PC-9 (cell line): ENCODE data around the gene LPAR1. TPM values are rescaled to one million over a fixed set of nuclear protein-coding genes. Genes with fewer than 3 reads are reported as not detected.

Experiments used
- BruUV-seq: library from RNA; stranded (reverse); fragments of 400-500 nt; replicated peaks from 2 replicates; lab custom pipeline; 2021; lab: Mats Ljungman, UMichigan
- CTCF ChIA-PET: fragments of 300-600 bp; sonication (Branson Sonifier 250); formaldehyde crosslinking; loops from one replicate; lab custom pipeline; 2022; ENCODE audit warnings: antibody characterized with exemption; lab: Charles Lee
- POLR2A ChIA-PET: fragments of 300-600 bp; sonication (Branson Sonifier 250); formaldehyde crosslinking; loops from one replicate; lab custom pipeline; 2022; ENCODE audit warnings: antibody characterized with exemption; ENCODE audit not compliant: unreplicated experiment; lab: Charles Lee
- DNase-seq, 2 experiments: peaks; one replicate each; pipeline versions ENCODE4 v3.0.0 to v3.0.0-alpha.2; 2015 to 2022; ENCODE audit warnings: mixed read lengths in 1 of 2
- H2AFZ ChIP-seq: fragments of 200-600 bp; sonication (generic); 2 replicates; pipeline ENCODE4 v1.8.1; 2017; ENCODE audit warnings: antibody characterized with exemption
- H3F3A ChIP-seq: fragments of 200-600 bp; sonication (generic); 2 replicates; pipeline ENCODE4 v1.8.1; 2017; ENCODE audit warnings: antibody characterized with exemption, mild to moderate bottlenecking, low read depth; ENCODE audit not compliant: insufficient read depth
- H3K27ac ChIP-seq: fragments of 200-600 bp; sonication (generic); 2 replicates; pipeline ENCODE4 v1.6.1; 2016; ENCODE audit warnings: mixed run types
- H3K27me3 ChIP-seq: fragments of 200-600 bp; sonication (generic); 2 replicates; pipeline ENCODE4 v1.6.1; 2016; ENCODE audit warnings: low read depth, mixed run types; ENCODE audit not compliant: insufficient read depth
- H3K36me3 ChIP-seq: fragments of 200-600 bp; sonication (generic); 2 replicates; pipeline ENCODE4 v1.6.1; 2016; ENCODE audit warnings: low read depth, mixed run types
- H3K4me1 ChIP-seq: fragments of 200-600 bp; sonication (generic); replicated peaks from 2 replicates; pipeline ENCODE4 v1.6.1; 2016; ENCODE audit warnings: mixed run types; ENCODE audit not compliant: insufficient read depth
- H3K4me2 ChIP-seq: fragments of 200-600 bp; sonication (generic); 2 replicates; pipeline ENCODE4 v1.6.1; 2017; ENCODE audit warnings: mixed run types
- H3K4me3 ChIP-seq: fragments of 200-600 bp; sonication (generic); 2 replicates; pipeline ENCODE4 v1.6.1; 2016; ENCODE audit warnings: mixed run types
- H3K79me2 ChIP-seq: fragments of 200-600 bp; sonication (generic); 2 replicates; pipeline ENCODE4 v1.6.1; 2017; ENCODE audit warnings: low read depth, mixed run types
- H3K9me2 ChIP-seq: fragments of 200-600 bp; sonication (generic); 2 replicates; pipeline ENCODE4 v1.8.1; 2017; ENCODE audit warnings: mild to moderate bottlenecking; ENCODE audit not compliant: insufficient read depth
- H3K9me3 ChIP-seq: fragments of 200-600 bp; sonication (generic); 2 replicates; pipeline ENCODE4 v1.8.1; 2016; ENCODE audit warnings: low read depth; ENCODE audit not compliant: insufficient read depth
- H4K20me1 ChIP-seq: fragments of 200-600 bp; sonication (generic); 2 replicates; pipeline ENCODE4 v1.8.1; 2017; ENCODE audit not compliant: insufficient read depth
- EZH2 ChIP-seq: fragments of 200-600 bp; sonication (generic); IDR thresholded peaks from 2 replicates; pipeline ENCODE4 v1.8.0; 2017; ENCODE audit warnings: antibody characterized with exemption, low read depth
- intact Hi-C: fragments of 100-400 bp; cut with micrococcal nuclease; formaldehyde crosslinking; loops from one replicate; pipeline ENCODE4 v1.10.0; 2022; ENCODE audit not compliant: unreplicated experiment
- total RNA-seq: library from RNA; stranded (reverse); gene quantifications from 2 replicates; pipeline ENCODE4 v1.2.3, GENCODE V29; 2021
- TF ChIP-seq, protein P1 (sequence below): fragments of 200-600 bp; sonication (generic); conservative IDR thresholded peaks from 2 replicates; pipeline ENCODE4 v1.6.1; 2017; ENCODE audit warnings: mixed run types, antibody characterized with exemption, mild to moderate bottlenecking, moderate library complexity

LPAR1 gene
- total RNA-seq, 1 experiment from 2014 or later: 11.8 TPM

DNA sequence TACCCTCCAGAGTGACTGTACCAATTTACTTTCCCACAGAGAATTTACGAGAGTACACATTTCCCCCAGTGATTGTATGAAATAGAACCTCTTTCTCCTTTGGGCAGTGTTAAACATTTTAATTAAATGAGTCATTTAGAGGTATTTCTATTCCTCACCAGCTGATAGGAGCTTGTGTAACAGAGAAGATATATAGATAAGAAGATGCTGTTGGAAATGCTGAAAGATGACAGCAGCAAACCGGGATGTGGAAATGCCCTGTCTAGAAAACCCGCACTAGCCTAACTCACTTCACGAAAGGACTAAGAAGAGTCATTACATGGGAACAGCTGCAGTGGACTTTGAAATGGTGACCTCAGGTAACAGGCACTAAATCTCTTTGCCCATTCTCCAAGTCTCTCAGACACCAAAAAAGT, 68.3 kb downstream of the LPAR1 start:
- peak; percentile 39 to 93 for DNase-seq
- POLR2A ChIA-PET: no interaction called here
- Histone ChIP-seq H4K20me1 (no peaks in the 10 kb centered on the region), H3K4me3 (no peak overlapping the region), H3F3A (peaks cover 21% of the 10 kb centered on the region; the same call in 1 of the 2 replicates), H3K9me2 (no peaks in the 10 kb centered on the region), H3K27me3 (no peaks in the 10 kb centered on the region), H3K4me1 (peaks cover 17% of the 10 kb centered on the region), H3K9me3 (no peaks in the 10 kb centered on the region), H3K36me3 (peaks cover 15% of the 10 kb centered on the region), H3K27ac (peak overlapping the region; percentile 56), H2AFZ (no peak overlapping the region), H3K79me2 (peaks cover 8% of the 10 kb centered on the region; the same call in 1 of the 2 replicates), H3K4me2 (peak overlapping the region; percentile 27; the same call in 1 of the 2 replicates)
- CTCF ChIA-PET: no interaction called here
- TF ChIP-seq, protein P1, sequence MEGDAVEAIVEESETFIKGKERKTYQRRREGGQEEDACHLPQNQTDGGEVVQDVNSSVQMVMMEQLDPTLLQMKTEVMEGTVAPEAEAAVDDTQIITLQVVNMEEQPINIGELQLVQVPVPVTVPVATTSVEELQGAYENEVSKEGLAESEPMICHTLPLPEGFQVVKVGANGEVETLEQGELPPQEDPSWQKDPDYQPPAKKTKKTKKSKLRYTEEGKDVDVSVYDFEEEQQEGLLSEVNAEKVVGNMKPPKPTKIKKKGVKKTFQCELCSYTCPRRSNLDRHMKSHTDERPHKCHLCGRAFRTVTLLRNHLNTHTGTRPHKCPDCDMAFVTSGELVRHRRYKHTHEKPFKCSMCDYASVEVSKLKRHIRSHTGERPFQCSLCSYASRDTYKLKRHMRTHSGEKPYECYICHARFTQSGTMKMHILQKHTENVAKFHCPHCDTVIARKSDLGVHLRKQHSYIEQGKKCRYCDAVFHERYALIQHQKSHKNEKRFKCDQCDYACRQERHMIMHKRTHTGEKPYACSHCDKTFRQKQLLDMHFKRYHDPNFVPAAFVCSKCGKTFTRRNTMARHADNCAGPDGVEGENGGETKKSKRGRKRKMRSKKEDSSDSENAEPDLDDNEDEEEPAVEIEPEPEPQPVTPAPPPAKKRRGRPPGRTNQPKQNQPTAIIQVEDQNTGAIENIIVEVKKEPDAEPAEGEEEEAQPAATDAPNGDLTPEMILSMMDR: no peak
- no peak for TF ChIP-seq EZH2
- intact Hi-C loops: loop anchor here (5.0 to 10.0 kb wide), 2 partner anchors 223 to 325 kb away; no protein-coding TSS in a partner anchor
- no TSS peak for BruUV-seq

DNA sequence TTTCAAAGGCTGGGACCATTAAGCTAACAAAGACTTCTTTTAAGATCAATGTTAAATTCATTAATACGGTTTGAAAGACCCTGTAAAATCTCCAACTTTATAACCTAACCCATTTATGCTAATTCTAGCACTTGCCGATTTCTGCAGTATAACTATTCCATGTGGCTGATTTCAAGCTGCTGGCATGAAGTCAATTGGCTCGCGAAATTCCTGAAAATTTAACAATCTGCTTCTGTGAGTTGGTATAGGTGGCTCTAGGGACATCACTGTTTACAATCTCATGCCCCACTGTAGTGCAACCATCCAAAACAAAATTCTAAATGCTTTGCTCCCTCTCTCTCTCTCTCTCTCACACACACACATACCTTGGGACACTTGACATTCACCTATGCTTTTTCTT, 70.2 kb downstream of the LPAR1 start:
- no peak for TF ChIP-seq EZH2
- TF ChIP-seq, protein P1: no peak
- CTCF ChIA-PET: interaction anchor here (0.6 kb wide), 1 partner anchor 21 kb away, joined by 7 read pairs; no protein-coding TSS in a partner anchor

DNA sequence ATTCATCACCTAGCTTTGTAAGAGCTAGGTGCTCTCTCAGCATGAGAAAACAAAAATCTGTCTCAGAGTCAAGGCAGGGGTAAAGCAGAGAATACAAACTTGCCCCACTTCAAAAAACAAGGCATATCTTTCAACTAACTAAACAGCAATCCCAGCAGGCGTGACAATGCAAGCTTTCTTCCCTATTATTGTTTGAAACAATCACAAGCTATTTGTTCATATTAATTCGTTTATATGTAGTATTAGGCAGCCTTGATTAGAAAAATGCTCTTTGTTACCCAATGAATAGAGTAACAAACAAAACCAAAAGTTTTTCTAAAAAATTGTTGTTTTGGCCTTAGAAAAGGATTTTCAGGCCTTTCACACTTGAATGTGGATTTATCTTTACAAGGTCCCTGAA, 71.1 kb downstream of the LPAR1 start:
- ChIA-PET CTCF (no interaction called here), POLR2A (no interaction called here)
- Histone ChIP-seq H3K79me2 (no peaks in the 10 kb centered on the region), H3K9me3 (no peaks in the 10 kb centered on the region; the same call in 1 of the 2 replicates), H3F3A (peaks cover 21% of the 10 kb centered on the region; the same call in 1 of the 2 replicates), H3K4me1 (peaks cover 17% of the 10 kb centered on the region), H3K36me3 (peaks cover 15% of the 10 kb centered on the region), H3K4me3 (no peak overlapping the region), H3K9me2 (no peaks in the 10 kb centered on the region), H2AFZ (no peak overlapping the region), H4K20me1 (no peaks in the 10 kb centered on the region), H3K27ac (no peak overlapping the region), H3K27me3 (no peaks in the 10 kb centered on the region), H3K4me2 (no peak overlapping the region)
- intact Hi-C loops: no loop called here
- TF ChIP-seq, protein P1: no peak
- no peak for TF ChIP-seq EZH2
- no TSS peak for BruUV-seq
- no peak for DNase-seq

More for the DNA sequence above, 70.2 kb downstream of the LPAR1 start:
- POLR2A ChIA-PET: interaction anchor here (0.6 kb wide), 1 partner anchor 154 kb away, joined by 3 read pairs; no protein-coding TSS in a partner anchor
- peaks cover 21% of the 10 kb centered on the region; the same call in 1 of the 2 replicates for H3F3A ChIP-seq
- no peaks in the 10 kb centered on the region for H3K27me3 ChIP-seq
- no peak overlapping the region for H2AFZ ChIP-seq
- no peaks in the 10 kb centered on the region for H3K79me2 ChIP-seq
- intact Hi-C loops: no loop called here
- no peaks in the 10 kb centered on the region; the same call in 1 of the 2 replicates for H3K9me3 ChIP-seq
- peaks cover 17% of the 10 kb centered on the region for H3K4me1 ChIP-seq
- H3K36me3 ChIP-seq: peaks cover 15% of the 10 kb centered on the region
- H3K9me2 ChIP-seq: no peaks in the 10 kb centered on the region
- DNase-seq: no peak
- no peak overlapping the region for H3K4me3 ChIP-seq
- H3K4me2 ChIP-seq: no peak overlapping the region
- no peaks in the 10 kb centered on the region for H4K20me1 ChIP-seq
- no peak overlapping the region for H3K27ac ChIP-seq
- no TSS peak for BruUV-seq
